GM21423 (cell line): ENCODE data around the gene SMPD3.

Experiments
- ATAC-seq: cut with Tn5 transposase; IDR thresholded peaks from one replicate; pipeline ENCODE4 v1.9.1; 2021; ENCODE audit warnings: mild to moderate bottlenecking, moderate library complexity; ENCODE audit not compliant: unreplicated experiment

SMPD3 gene

GRCh38 chr16:68343137-68343536 lies 105.2 kb downstream of the SMPD3 start:
- ATAC-seq, result no peak

DNA sequence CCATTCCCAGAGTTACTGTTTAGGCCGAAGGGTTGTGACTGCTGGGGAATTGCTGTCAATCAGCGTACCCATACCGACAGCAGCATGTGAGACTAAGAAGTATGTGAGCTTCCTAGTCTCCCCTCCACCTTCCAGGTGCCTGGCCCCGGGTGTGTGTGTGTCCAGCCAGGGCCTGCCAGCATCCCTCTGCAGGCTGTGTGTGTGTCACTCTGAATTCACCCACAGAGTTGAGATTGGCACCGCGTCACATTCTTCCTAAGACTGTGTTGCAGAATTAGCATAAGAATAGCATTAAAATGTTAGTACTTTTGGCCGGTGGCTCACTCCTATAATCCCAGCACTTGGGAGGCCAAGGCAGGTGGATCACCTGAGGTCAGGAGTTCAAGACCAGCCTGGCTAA lies 105.7 kb downstream of the SMPD3 start:
- ATAC-seq, result no peak

DNA sequence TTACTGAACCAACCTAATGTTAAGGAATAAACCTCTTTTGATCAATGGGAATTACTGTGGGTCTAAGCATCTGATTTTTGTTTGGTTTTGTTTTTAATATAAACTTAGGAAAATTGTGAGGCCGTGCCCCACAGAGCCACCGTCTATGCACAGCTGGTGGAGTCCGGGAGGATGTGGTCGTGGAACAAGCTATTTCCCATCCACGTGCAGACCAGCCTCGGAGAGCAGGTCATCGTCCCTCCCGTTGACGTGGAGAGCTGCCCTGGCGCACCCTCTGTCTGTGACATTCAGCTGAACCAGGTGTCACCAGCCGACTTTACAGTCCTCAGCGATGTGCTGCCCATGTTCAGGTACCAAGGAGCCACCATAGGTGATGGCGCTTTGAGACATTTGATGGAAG lies 109.1 kb downstream of the SMPD3 start:
- ATAC-seq, result no peak

DNA sequence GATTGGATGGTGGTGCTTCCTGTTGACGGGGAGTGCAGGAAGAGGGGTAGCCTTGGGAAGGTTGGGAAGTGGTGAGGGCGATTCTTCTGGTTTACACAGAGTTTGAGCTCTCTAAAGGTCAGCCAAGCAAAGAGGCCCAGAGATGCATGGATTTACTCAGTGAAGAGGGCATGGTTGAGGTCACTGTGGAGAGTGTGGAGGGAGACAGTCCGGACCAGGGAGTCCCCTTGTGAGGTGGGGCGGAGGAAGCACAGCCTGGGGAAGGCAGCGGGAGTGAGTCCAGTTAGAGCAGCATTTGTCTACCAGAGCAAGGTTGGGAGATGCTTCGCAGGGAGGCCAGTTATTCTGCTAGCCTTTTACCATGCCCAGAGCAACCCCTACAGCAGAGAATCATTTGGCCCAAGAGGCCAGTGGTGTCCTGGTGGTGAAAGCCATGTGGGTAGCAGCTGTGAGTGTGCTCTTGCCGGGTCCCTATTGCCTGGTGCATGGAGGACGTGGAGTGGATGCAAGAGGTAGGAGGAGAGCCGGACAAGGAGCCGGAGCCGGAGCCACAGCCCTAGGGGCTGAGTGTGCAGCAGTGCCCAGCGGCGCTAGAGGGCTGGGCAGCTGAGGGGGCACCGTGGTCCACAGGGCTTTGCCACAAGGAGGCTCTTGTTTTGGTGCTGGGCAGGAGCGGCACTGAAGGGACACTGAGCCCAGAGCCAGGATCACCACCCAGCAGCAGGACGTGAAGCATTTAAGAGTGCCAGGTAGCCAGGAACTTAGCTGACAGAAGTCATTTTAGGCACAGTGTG lies 109.8 kb downstream of the SMPD3 start:
- no peak for ATAC-seq

DNA sequence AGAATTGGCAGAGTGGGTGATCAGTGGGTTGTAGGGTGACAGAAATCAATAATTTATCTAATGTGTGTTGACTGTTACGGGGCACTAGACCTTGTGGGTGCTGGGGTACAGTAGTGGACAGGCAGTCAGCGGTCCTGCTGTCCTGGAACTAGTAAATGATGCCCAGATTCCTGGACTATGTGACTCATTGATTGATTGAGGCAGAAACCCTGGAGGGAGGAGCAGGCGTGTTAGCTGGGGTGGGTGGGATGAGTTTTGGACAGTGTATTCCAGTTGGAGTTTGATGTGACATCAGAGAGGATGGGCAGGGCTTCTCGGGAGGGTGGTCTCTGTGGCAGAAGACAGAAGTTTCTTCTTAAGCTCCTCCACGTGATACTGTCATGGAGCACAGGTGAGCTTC lies 113.1 kb downstream of the SMPD3 start:
- ATAC-seq, result no peak

GRCh38 chr16:68332411-68333121 lies 115.7 kb downstream of the SMPD3 start:
- no peak for ATAC-seq

DNA sequence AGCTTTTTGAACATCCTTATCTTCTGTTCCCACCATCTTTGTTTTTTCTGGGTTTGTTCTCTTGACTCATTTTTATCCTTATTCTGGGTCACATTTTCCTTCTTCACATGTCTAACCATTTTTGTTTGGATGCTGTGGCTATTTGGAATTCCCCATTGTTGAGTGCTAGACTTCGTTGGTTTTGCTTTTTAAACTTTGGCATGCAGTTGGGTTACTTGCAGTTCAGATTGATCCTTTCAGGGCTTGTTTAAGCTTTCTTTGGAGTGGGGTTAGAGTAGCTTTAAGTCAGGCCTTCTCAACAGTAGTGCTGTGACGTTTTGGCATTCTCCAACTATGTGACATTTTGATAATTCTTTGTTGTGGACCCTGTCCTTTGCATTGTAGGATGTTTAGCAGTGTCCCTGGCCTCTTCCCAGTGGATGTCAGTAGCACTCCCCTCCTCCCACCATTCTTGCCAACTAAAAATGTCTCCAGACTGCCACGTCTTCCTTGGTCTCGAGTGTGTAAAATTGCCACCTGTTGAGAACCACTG lies 116.4 kb downstream of the SMPD3 start:
- no peak for ATAC-seq

DNA sequence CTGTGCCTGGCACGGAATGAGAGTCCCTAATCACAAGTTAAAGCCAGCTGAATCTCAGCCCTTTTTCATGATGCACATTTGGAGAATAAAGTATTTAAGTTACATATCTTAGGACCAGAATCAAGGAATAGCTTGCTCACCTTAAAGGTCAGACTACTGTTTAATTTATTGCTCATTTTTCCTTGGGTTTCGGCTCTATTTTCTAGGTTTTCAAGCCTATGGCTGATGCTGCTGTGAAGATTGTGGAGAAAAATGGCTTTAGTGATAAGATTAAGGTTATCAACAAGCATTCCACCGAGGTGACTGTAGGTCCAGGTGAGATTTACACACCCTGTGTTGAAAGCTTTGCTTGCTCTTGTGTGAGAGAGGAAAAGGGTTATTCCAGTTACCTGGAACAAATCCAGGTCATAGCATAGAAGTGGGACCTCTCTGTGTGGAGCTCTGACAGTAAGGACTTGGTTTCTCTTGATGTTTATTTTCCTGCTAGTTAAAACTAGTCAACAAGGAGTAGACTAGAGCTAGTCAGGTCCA lies 119.4 kb downstream of the SMPD3 start:
- ATAC-seq, result no peak

- no peak for ATAC-seq
Observed at GRCh38 chr16:68328151-68328859, 120.0 kb downstream of the SMPD3 start.

GRCh38 chr16:68324780-68325357 lies 123.4 kb downstream of the SMPD3 start:
- ATAC-seq, result no peak

DNA sequence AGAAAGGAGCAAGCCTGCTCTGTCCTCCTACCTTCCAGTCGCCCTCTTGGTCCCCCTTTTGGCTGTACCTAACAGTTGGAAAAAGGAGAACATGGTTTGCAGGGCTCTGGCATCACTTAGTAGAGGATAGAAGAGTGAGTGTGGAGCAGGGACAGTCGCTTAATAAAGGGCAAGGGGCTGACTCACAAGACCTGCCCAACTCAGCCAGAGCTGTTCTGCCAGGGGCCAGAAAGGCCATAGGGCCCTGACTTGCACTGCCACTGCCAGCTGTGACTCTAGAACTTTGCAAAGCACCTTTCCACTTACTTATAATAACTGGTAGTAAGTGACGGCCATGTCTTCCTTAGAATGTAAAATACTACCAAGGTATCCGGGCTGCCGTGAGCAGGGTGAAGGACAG lies 124.0 kb downstream of the SMPD3 start:
- no peak for ATAC-seq

DNA sequence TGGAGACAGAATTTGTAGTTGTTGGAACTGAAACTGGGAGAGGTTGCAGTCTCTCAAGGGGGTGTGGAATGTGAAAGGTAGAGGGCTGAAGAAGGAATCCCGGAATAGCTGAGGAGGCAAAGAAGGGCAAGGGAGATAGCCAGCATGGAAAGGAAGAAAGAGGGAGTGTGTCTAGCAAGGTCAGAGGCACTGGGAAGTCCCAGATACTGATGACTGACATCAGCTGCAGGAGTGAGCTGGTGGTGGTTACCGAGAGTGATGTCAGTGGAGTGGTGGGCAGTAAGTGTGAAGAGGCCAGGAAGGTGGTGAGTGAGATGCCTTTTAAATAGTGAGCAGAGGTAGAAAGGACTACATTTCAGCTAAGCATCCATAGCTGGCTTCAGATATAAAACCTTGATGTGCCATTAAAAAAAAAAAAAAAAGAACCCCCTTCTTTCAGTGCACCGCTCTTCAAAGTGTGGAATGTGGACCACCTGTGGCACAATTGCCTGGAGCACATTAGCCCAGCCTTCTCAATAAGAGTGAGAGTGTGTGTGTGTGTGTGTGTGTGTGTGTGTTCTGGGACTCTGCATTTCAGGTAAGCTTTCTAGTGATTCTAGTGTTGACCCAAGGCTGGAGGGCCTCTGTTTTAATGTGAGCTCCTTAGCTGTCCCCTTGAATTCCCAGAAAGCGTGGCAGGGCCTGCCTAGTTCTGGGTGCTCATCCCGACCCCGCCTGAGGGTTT lies 129.0 kb downstream of the SMPD3 start:
- peak; percentile 63 for ATAC-seq

GRCh38 chr16:68313116-68313515 lies 135.2 kb downstream of the SMPD3 start:
- ATAC-seq, result no peak

- ATAC-seq, result peak; percentile 97
Observed at GRCh38 chr16:68310774-68311511, 137.4 kb downstream of the SMPD3 start, which contains the start of the genes PRMT7 and SLC7A6OS. TSS of gene PRMT7 (plus strand) at chr16:68311019. CDS start at chr16:68315980, 4,961 bp downstream. TSS of gene SLC7A6OS (minus strand) at chr16:68310946. CDS start at chr16:68310926, 20 bp downstream.

DNA sequence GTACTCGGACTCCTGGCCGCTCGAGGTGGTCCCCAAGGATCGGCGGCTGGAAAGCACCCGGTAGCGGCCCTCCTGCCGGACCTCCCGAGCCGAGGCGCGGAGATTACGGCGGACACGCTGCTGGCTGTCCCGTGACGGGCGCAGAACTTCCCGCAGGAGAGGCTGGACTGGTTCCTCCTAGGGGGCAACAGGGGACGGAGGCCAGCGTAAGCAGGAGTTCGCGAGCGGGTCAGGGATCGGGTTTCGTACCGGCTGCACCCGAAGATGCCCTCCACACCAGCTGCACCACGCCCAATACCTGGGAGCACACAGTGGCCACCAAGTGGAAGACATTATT lies 137.9 kb downstream of the SMPD3 start:
- ATAC-seq, result no peak

DNA sequence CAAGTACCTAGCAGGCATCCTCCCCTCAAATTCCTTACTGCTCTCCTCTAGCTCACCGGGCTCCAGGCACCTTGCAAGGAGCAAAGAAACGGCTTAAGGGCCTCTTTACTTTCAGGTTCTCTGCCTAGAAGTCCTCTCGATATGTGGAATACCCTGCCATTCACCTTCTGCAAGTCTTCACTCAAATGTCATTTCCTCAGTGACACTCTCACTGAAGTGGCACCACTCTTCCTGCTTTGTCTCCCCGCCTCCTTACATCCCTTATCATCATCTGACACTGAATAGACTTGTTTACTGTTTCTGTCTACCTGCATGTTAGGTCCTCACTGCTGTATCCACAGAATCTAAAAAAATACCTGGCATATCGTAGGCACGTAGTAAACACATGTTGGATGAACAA lies 138.5 kb downstream of the SMPD3 start:
- no peak for ATAC-seq
